HG02571 (cell line): ENCODE measurements around the gene TIAM2.
"Not testable (repeated sequence)": the region's sequence is repeated elsewhere in the genome, so short reads cannot be mapped to it uniquely, and the experiment has no call there.

Source experiments
- ATAC-seq: cut with Tn5 transposase; IDR thresholded peaks from one replicate; pipeline ENCODE4 v1.9.1; 2021; ENCODE audit warnings: mild to moderate bottlenecking, moderate library complexity; ENCODE audit not compliant: unreplicated experiment

The TIAM2 gene

GRCh38 chr6:155187994-155188706 lies 193.0 kb downstream of the TIAM2 start:
- ATAC-seq, result no peak

- no peak for ATAC-seq
Measured at GRCh38 chr6:155188707-155189496, 193.8 kb downstream of the TIAM2 start.

GRCh38 chr6:155190677-155191076 lies 195.6 kb downstream of the TIAM2 start:
- no peak for ATAC-seq

- ATAC-seq, result no peak
Measured at GRCh38 chr6:155193526-155193925, 198.4 kb downstream of the TIAM2 start.

GRCh38 chr6:155194399-155194798 lies 199.3 kb downstream of the TIAM2 start:
- no peak for ATAC-seq

- no peak for ATAC-seq
Measured at GRCh38 chr6:155195903-155196302, 200.8 kb downstream of the TIAM2 start.

GRCh38 chr6:155196911-155197310 lies 201.8 kb downstream of the TIAM2 start:
- ATAC-seq, result no peak

GRCh38 chr6:155197932-155198331 lies 202.8 kb downstream of the TIAM2 start:
- ATAC-seq, result no peak

GRCh38 chr6:155200012-155200411 lies 204.9 kb downstream of the TIAM2 start:
- ATAC-seq, result no peak

- no peak for ATAC-seq
Measured at GRCh38 chr6:155201461-155202226, 206.5 kb downstream of the TIAM2 start.

- no peak for ATAC-seq
Measured at GRCh38 chr6:155207223-155207622, 212.1 kb downstream of the TIAM2 start.

GRCh38 chr6:155212106-155212505 lies 217.0 kb downstream of the TIAM2 start:
- no peak for ATAC-seq

- no peak for ATAC-seq
Measured at GRCh38 chr6:155212616-155213380, 217.7 kb downstream of the TIAM2 start.

GRCh38 chr6:155213611-155214372 lies 218.7 kb downstream of the TIAM2 start:
- no peak for ATAC-seq

GRCh38 chr6:155215906-155216305 lies 220.8 kb downstream of the TIAM2 start:
- no peak for ATAC-seq

- no peak for ATAC-seq
Measured at GRCh38 chr6:155216312-155217046, 221.4 kb downstream of the TIAM2 start.

GRCh38 chr6:155218711-155219110 lies 223.6 kb downstream of the TIAM2 start:
- not testable (repeated sequence) for ATAC-seq

- no peak for ATAC-seq
Measured at GRCh38 chr6:155219299-155219698, 224.2 kb downstream of the TIAM2 start.

GRCh38 chr6:155219858-155220301 lies 224.8 kb downstream of the TIAM2 start:
- ATAC-seq, result no peak
